Prostate gland (tissue), 2 donors: ENCODE measurements around the gene ABCC3. TPM values are rescaled to one million over a fixed set of nuclear protein-coding genes. Genes with fewer than 3 reads are reported as not detected.
"Not testable (repeated sequence)": the region's sequence is repeated elsewhere in the genome, so short reads cannot be mapped to it uniquely, and the experiment has no call there.

Experiments used
- DNase-seq: peaks from one replicate; pipeline ENCODE4 v3.0.0-alpha.2; 2019; ENCODE audit warnings: low spot score
- H3K27ac ChIP-seq, 2 donors: fragments of 200-600 bp; sonication (generic); 2 replicates each; pipeline ENCODE4 v1.5.1; 2017 to 2019
- H3K27me3 ChIP-seq: fragments of 200-600 bp; sonication (generic); replicated peaks from 2 replicates; pipeline ENCODE4 v1.5.1; 2019; ENCODE audit not compliant: insufficient read depth
- H3K36me3 ChIP-seq, 2 donors: fragments of 200-600 bp; sonication (generic); 1 replicate in 1 of 2; 2 replicates in 1 of 2; pipeline versions ENCODE4 v1.5.1 to v1.8.1; 2017 to 2019
- H3K4me1 ChIP-seq: fragments of 200-600 bp; sonication (generic); replicated peaks from 2 replicates; pipeline ENCODE4 v1.5.1; 2019
- H3K4me3 ChIP-seq, 2 donors: fragments of 200-600 bp; sonication (generic); 2 replicates each; pipeline ENCODE4 v1.5.1; 2017 to 2019
- H3K9me3 ChIP-seq: fragments of 200-600 bp; sonication (generic); 2 replicates; pipeline ENCODE4 v1.5.1; 2017
- CTCF ChIP-seq, 4 experiments: fragments of 200-600 bp in 2 of 4; fragments of 450-650 bp in 2 of 4; sonication (generic) in 2 of 4; IDR thresholded peaks; 1 replicate in 3 of 4; 2 replicates in 1 of 4; pipeline ENCODE4 v1.5.1; 2016 to 2019; ENCODE audit warnings: antibody characterized with exemption in 4 of 4, mild to moderate bottlenecking in 2 of 4, moderate library complexity in 2 of 4
- POLR2A ChIP-seq: fragments of 450-650 bp; IDR thresholded peaks from one replicate; pipeline ENCODE4 v1.6.1; 2016; ENCODE audit warnings: antibody characterized with exemption, mild to moderate bottlenecking
- POLR2AphosphoS5 ChIP-seq: sonication (generic); formaldehyde crosslinking; IDR thresholded peaks from one replicate; pipeline ENCODE4 v1.6.1; 2017; ENCODE audit warnings: antibody characterized with exemption
- WGBS: methylation state at CpG from one replicate; pipeline ENCODE4 v1.1.5; 2018; 5-methylcytosine and 5-hydroxymethylcytosine counted together
- intact Hi-C: fragments of 100-400 bp; cut with DNase I; formaldehyde crosslinking; loops from one replicate; pipeline ENCODE4 v1.14.2; 2022
- total RNA-seq, 2 donors: library from RNA; depleted of rRNA; stranded (reverse); fragments of >200 nt; gene quantifications; one replicate each; pipeline ENCODE4 v1.1.0, GENCODE V29; 2016

Gene ABCC3
- total RNA-seq, 2 donors from 2014 or later = 65.9 to 66.1 TPM

- TF ChIP-seq POLR2A (peak; percentile 53), CTCF (IDR thresholded peaks at IDR 0.05) (peak in 1 of 4 experiments; percentile 9), POLR2AphosphoS5 (peak; percentile 90)
- H3K27me3 ChIP-seq = no peaks in the 10 kb centered on the region
- H3K27ac ChIP-seq = peak within 1 kb of the TSS; percentile 89 to 93
- DNase-seq = peak; percentile 85
- H3K4me3 ChIP-seq = peak within 1 kb of the TSS; percentile 63 to 70
- H3K4me1 ChIP-seq = peaks cover 10% of the 10 kb centered on the region
- intact Hi-C loops = no loop called here
- H3K9me3 ChIP-seq = no peaks in the 10 kb centered on the region
- under 1% methylated on average over 64 of the region's 74 CpGs for WGBS
- no peaks in the 10 kb centered on the region for H3K36me3 ChIP-seq
These were observed 72.8 kb downstream of the ABCC3 start, which contains the start of gene ANKRD40 for GRCh38 chr17:50707289-50708049. ANKRD40 (minus strand) TSS chr17:50707914; CDS start chr17:50707654, 260 bp downstream.

- Histone ChIP-seq H3K9me3 (no peaks in the 10 kb centered on the region), H3K27ac (peak overlapping the region; percentile 89 to 93), H3K36me3 (no peaks in the 10 kb centered on the region), H3K27me3 (no peaks in the 10 kb centered on the region), H3K4me1 (peaks cover 10% of the 10 kb centered on the region), H3K4me3 (peak overlapping the region; percentile 63 to 70)
- TF ChIP-seq POLR2A (no peak), CTCF (IDR thresholded peaks at IDR 0.05) (peak in 1 of 4 experiments; percentile 4)
- intact Hi-C loops = no loop called here
- WGBS = 1% methylated on average over 6 of the region's 6 CpGs
- DNase-seq = no peak
These were observed 73.6 kb downstream of the ABCC3 start for GRCh38 chr17:50708050-50709000.

- DNase-seq, H3K27me3 ChIP-seq, H3K9me3 ChIP-seq, H3K36me3 ChIP-seq, intact Hi-C loops: not testable (repeated sequence)
- peaks cover 10% of the 10 kb centered on the region for H3K4me1 ChIP-seq
- 82% methylated on average over 4 of the region's 4 CpGs for WGBS
- peak overlapping the region; percentile 89 to 93 for H3K27ac ChIP-seq
- peak overlapping the region in 1 of 2 donors; percentile 70 for H3K4me3 ChIP-seq
These were observed 74.4 kb downstream of the ABCC3 start for GRCh38 chr17:50709053-50709452.

- Histone ChIP-seq H3K9me3 (no peaks in the 10 kb centered on the region), H3K36me3 (no peaks in the 10 kb centered on the region), H3K27ac (no peak overlapping the region), H3K4me1 (peaks cover 10% of the 10 kb centered on the region), H3K4me3 (no peak overlapping the region), H3K27me3 (no peaks in the 10 kb centered on the region)
- TF ChIP-seq POLR2AphosphoS5 = no peak
- TF ChIP-seq CTCF (IDR thresholded peaks at IDR 0.05) = no peak
- TF ChIP-seq POLR2A = no peak
- WGBS = 95% methylated on average over 2 of the region's 2 CpGs
- intact Hi-C loops = no loop called here
- no peak for DNase-seq
These were observed 75.3 kb downstream of the ABCC3 start for GRCh38 chr17:50710025-50710424.

GRCh38 chr17:50710650-50711049, 76.0 kb downstream of the ABCC3 start:
- Histone ChIP-seq H3K9me3 (no peaks in the 10 kb centered on the region), H3K36me3 (no peaks in the 10 kb centered on the region), H3K27me3 (no peaks in the 10 kb centered on the region), H3K27ac (no peak overlapping the region), H3K4me3 (no peak overlapping the region), H3K4me1 (peaks cover 10% of the 10 kb centered on the region)
- WGBS = 91% methylated on average over 4 of the region's 4 CpGs
- intact Hi-C loops = no loop called here
- no peak for TF ChIP-seq POLR2AphosphoS5
- TF ChIP-seq CTCF (IDR thresholded peaks at IDR 0.05) = no peak
- no peak for TF ChIP-seq POLR2A
- no peak for DNase-seq
